Measurements from ENCODE around the gene PNPLA2.
A peak's percentile ranks its signal among the peaks of the same experiment; 100 is the strongest.

Gene PNPLA2

GRCh38 chr11:818396-819128 is at the start of gene PNPLA2:
TSS of gene PNPLA2 (plus strand) at chr11:818914. CDS start at chr11:819719, 805 bp downstream.
- peak within 1 kb of the TSS; percentile 80 for H3K27ac ChIP-seq (ENCODE audit: low read depth, low read length)

GRCh38 chr11:769887-770641 is 48.6 kb upstream of the PNPLA2 start:
- Histone ChIP-seq H3K27me3 (ENCODE audit: insufficient read depth, low read length) (no peaks in the 10 kb centered on the region), H3K27ac (ENCODE audit: low read depth, low read length) (no peak overlapping the region), H2AFZ (ENCODE audit: low read length, unreplicated experiment) (no peak overlapping the region), H3K36me3 (ENCODE audit: insufficient read depth, low read length) (peaks cover 11% of the 10 kb centered on the region; the same call in 1 of the 2 replicates), H3K4me3 (ENCODE audit: low read depth, low read length) (no peak overlapping the region), H3K79me2 (ENCODE audit: control insufficient read depth, insufficient read depth, low read length, unreplicated experiment) (peaks cover 40% of the 10 kb centered on the region), H3K4me1 (ENCODE audit: control insufficient read depth, insufficient read depth, low read length, unreplicated experiment) (peaks cover 10% of the 10 kb centered on the region)

More at GRCh38 chr11:818396-819128, at the start of gene PNPLA2:
- H3K27me3 ChIP-seq (ENCODE audit: insufficient read depth, low read length) = no peaks in the 10 kb centered on the region
- peaks cover 26% of the 10 kb centered on the region for H3K4me1 ChIP-seq (ENCODE audit: control insufficient read depth, insufficient read depth, low read length, unreplicated experiment)
- no peaks in the 10 kb centered on the region for H3K36me3 ChIP-seq (ENCODE audit: insufficient read depth, low read length)
- peaks cover 15% of the 10 kb centered on the region for H3K79me2 ChIP-seq (ENCODE audit: control insufficient read depth, insufficient read depth, low read length, unreplicated experiment)
- H3K4me3 ChIP-seq (ENCODE audit: low read depth, low read length) = peak within 1 kb of the TSS; percentile 92
- H2AFZ ChIP-seq (ENCODE audit: low read length, unreplicated experiment) = peak within 1 kb of the TSS; percentile 40

GRCh38 chr11:770642-771616 is 47.8 kb upstream of the PNPLA2 start:
- H3K79me2 ChIP-seq (ENCODE audit: control insufficient read depth, insufficient read depth, low read length, unreplicated experiment) = peaks cover 49% of the 10 kb centered on the region
- no peak overlapping the region for H3K27ac ChIP-seq (ENCODE audit: low read depth, low read length)
- H3K27me3 ChIP-seq (ENCODE audit: insufficient read depth, low read length) = no peaks in the 10 kb centered on the region
- H3K4me3 ChIP-seq (ENCODE audit: low read depth, low read length) = no peak overlapping the region
- H2AFZ ChIP-seq (ENCODE audit: low read length, unreplicated experiment) = no peak overlapping the region
- peaks cover 18% of the 10 kb centered on the region for H3K4me1 ChIP-seq (ENCODE audit: control insufficient read depth, insufficient read depth, low read length, unreplicated experiment)
- H3K36me3 ChIP-seq (ENCODE audit: insufficient read depth, low read length) = peaks cover 11% of the 10 kb centered on the region; the same call in 1 of the 2 replicates

GRCh38 chr11:771617-772204 is 47.0 kb upstream of the PNPLA2 start:
- Histone ChIP-seq H3K4me3 (ENCODE audit: low read depth, low read length) (no peak overlapping the region), H3K27ac (ENCODE audit: low read depth, low read length) (no peak overlapping the region), H2AFZ (ENCODE audit: low read length, unreplicated experiment) (no peak overlapping the region), H3K4me1 (ENCODE audit: control insufficient read depth, insufficient read depth, low read length, unreplicated experiment) (peaks cover 12% of the 10 kb centered on the region), H3K36me3 (ENCODE audit: insufficient read depth, low read length) (peaks cover 11% of the 10 kb centered on the region; the same call in 1 of the 2 replicates), H3K27me3 (ENCODE audit: insufficient read depth, low read length) (no peaks in the 10 kb centered on the region), H3K79me2 (ENCODE audit: control insufficient read depth, insufficient read depth, low read length, unreplicated experiment) (peaks cover 57% of the 10 kb centered on the region)

- no peak overlapping the region for H3K27ac ChIP-seq (ENCODE audit: low read depth, low read length)
- H3K4me1 ChIP-seq (ENCODE audit: control insufficient read depth, insufficient read depth, low read length, unreplicated experiment) = peaks cover 12% of the 10 kb centered on the region
- no peaks in the 10 kb centered on the region for H3K27me3 ChIP-seq (ENCODE audit: insufficient read depth, low read length)
- peaks cover 61% of the 10 kb centered on the region for H3K79me2 ChIP-seq (ENCODE audit: control insufficient read depth, insufficient read depth, low read length, unreplicated experiment)
- peaks cover 11% of the 10 kb centered on the region; the same call in 1 of the 2 replicates for H3K36me3 ChIP-seq (ENCODE audit: insufficient read depth, low read length)
- no peak overlapping the region for H2AFZ ChIP-seq (ENCODE audit: low read length, unreplicated experiment)
- no peak overlapping the region for H3K4me3 ChIP-seq (ENCODE audit: low read depth, low read length)
Observed at GRCh38 chr11:772429-773390, 46.0 kb upstream of the PNPLA2 start.

- Histone ChIP-seq H2AFZ (ENCODE audit: low read length, unreplicated experiment) (no peak overlapping the region), H3K4me1 (ENCODE audit: control insufficient read depth, insufficient read depth, low read length, unreplicated experiment) (peaks cover 17% of the 10 kb centered on the region), H3K27me3 (ENCODE audit: insufficient read depth, low read length) (no peaks in the 10 kb centered on the region), H3K4me3 (ENCODE audit: low read depth, low read length) (no peak overlapping the region), H3K36me3 (ENCODE audit: insufficient read depth, low read length) (peaks cover 11% of the 10 kb centered on the region; the same call in 1 of the 2 replicates), H3K27ac (ENCODE audit: low read depth, low read length) (no peak overlapping the region), H3K79me2 (ENCODE audit: control insufficient read depth, insufficient read depth, low read length, unreplicated experiment) (peaks cover 68% of the 10 kb centered on the region)
Observed at GRCh38 chr11:773425-773824, 45.3 kb upstream of the PNPLA2 start.

GRCh38 chr11:773830-774229 is 44.9 kb upstream of the PNPLA2 start:
- Histone ChIP-seq H2AFZ (ENCODE audit: low read length, unreplicated experiment) (no peak overlapping the region), H3K4me1 (ENCODE audit: control insufficient read depth, insufficient read depth, low read length, unreplicated experiment) (peaks cover 20% of the 10 kb centered on the region), H3K27ac (ENCODE audit: low read depth, low read length) (no peak overlapping the region), H3K4me3 (ENCODE audit: low read depth, low read length) (no peak overlapping the region), H3K79me2 (ENCODE audit: control insufficient read depth, insufficient read depth, low read length, unreplicated experiment) (peaks cover 71% of the 10 kb centered on the region), H3K27me3 (ENCODE audit: insufficient read depth, low read length) (no peaks in the 10 kb centered on the region), H3K36me3 (ENCODE audit: insufficient read depth, low read length) (peaks cover 11% of the 10 kb centered on the region; the same call in 1 of the 2 replicates)

- Histone ChIP-seq H3K4me3 (ENCODE audit: low read depth, low read length) (peak overlapping the region; percentile 100), H3K79me2 (ENCODE audit: control insufficient read depth, insufficient read depth, low read length, unreplicated experiment) (peaks cover 78% of the 10 kb centered on the region), H3K4me1 (ENCODE audit: control insufficient read depth, insufficient read depth, low read length, unreplicated experiment) (peaks cover 22% of the 10 kb centered on the region), H3K27me3 (ENCODE audit: insufficient read depth, low read length) (no peaks in the 10 kb centered on the region), H3K36me3 (ENCODE audit: insufficient read depth, low read length) (peaks cover 7% of the 10 kb centered on the region; the same call in 1 of the 2 replicates), H3K27ac (ENCODE audit: low read depth, low read length) (0 out of 2 replicates have a peak overlapping the region, but pooled peaks have one; percentile 23), H2AFZ (ENCODE audit: low read length, unreplicated experiment) (no peak overlapping the region)
Observed at GRCh38 chr11:774873-775592, 43.7 kb upstream of the PNPLA2 start.

- peaks cover 22% of the 10 kb centered on the region for H3K4me1 ChIP-seq (ENCODE audit: control insufficient read depth, insufficient read depth, low read length, unreplicated experiment)
- peak overlapping the region; percentile 47; the same call in 1 of the 2 replicates for H3K27ac ChIP-seq (ENCODE audit: low read depth, low read length)
- H3K79me2 ChIP-seq (ENCODE audit: control insufficient read depth, insufficient read depth, low read length, unreplicated experiment) = peaks cover 69% of the 10 kb centered on the region
Observed at GRCh38 chr11:776263-776560, 42.5 kb upstream of the PNPLA2 start.

More at GRCh38 chr11:776263-776560, 42.5 kb upstream of the PNPLA2 start:
- H3K27me3 ChIP-seq (ENCODE audit: insufficient read depth, low read length) = no peaks in the 10 kb centered on the region
- no peaks in the 10 kb centered on the region; the same call in 1 of the 2 replicates for H3K36me3 ChIP-seq (ENCODE audit: insufficient read depth, low read length)
- H3K4me3 ChIP-seq (ENCODE audit: low read depth, low read length) = peak overlapping the region; percentile 100
- H2AFZ ChIP-seq (ENCODE audit: low read length, unreplicated experiment) = no peak overlapping the region
